HG03520 (cell line): ENCODE data around the gene MRPS26.
"Not testable (repeated sequence)": the region's sequence is repeated elsewhere in the genome, so short reads cannot be mapped to it uniquely, and the experiment has no call there.

ENCODE experiments used
- ATAC-seq: cut with Tn5 transposase; IDR thresholded peaks from one replicate; pipeline ENCODE4 v1.9.1; 2021; ENCODE audit warnings: mild to moderate bottlenecking, moderate library complexity; ENCODE audit not compliant: unreplicated experiment

The MRPS26 gene

DNA sequence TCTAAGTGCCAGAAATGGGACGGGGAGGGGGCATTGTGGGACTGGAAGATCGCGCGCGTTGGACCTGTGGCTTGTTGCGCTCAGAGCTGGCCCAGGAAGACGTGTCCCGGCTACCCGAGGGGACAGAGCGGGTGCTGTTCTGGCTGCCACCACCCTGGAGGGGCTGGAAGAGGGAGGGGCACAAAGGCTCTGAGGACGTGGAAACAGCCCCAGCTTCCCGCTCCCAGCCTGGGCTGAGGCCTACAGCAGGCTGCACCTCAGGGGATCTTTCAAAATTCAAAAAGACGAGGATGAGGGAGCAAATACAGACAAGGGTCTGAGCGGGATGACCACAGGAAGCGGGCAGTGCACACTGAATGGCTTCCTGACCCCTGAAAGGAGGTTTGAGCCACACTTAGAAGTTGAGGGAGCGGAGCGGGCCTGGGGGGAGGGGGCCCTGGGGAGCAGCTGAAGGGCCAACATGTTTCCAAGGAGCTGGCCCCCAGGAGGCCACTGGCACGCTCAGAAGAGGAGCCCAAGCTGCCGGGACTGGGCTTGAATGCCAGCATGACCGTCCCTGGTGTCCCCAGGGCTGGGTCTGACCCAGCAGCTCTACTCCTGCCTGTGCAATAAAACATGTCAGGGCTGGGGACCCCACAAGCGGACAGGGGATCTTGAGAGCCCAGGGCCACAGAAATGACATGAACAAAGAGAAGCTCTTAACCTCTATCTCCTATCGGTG is 26.8 kb downstream of the MRPS26 start:
- ATAC-seq, result no peak

DNA sequence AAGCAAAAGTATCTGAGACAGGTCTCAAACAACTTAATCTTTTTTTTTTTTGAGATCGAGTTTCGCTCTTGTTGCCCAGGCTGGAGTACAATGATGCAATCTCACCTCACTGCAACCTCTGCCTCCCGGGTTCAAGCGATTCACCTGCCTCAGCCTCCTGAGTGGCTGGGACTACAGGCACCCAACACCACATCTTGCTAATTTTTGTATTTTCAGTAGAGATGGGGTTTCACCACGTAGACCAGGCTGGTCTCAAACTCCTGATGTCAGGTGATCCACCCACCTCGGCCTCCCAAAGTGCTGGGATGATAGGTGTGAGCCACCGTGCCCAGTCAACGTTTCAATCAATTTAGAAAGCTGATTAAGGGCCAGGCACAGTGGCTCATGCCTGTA is 27.4 kb downstream of the MRPS26 start:
- not testable (repeated sequence) for ATAC-seq

DNA sequence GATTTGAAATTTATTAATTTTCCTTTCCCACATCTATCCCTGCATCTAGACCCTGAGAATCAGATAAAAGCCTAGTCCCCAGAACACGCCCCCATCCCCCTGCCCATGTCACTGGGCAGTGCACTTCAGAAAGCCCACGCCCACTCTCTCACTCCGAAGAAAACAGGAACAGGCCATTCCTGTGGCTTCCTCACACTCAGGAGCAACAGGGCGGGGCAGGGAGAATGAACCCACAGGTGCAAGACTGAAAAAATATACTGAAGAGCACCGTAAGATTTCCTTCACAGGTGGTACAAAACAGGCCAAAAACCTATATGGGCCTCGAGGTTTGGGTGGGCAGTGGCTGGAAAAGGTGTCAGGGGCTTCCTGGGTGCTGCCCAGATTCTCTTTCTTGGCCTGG is 29.0 kb downstream of the MRPS26 start:
- ATAC-seq, result no peak

DNA sequence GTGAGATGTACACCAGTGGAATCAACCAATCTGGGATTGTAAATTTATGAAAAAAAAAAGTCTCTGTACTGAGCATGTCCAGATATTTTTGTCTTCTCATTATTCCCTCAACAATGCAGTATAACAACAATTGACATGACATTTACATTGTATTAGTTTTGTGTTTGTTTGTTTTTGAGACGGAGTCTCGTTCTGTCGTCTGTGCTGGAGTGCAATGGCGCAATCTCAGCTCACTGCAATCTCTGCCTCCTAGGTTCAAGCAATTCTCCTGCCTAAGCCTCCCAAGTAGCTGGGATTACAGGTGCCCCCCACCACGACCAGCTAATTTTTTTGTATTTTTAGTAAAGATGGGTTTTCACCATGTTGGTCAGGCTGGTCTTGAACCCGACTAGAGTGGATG is 29.5 kb downstream of the MRPS26 start:
- not testable (repeated sequence) for ATAC-seq

DNA sequence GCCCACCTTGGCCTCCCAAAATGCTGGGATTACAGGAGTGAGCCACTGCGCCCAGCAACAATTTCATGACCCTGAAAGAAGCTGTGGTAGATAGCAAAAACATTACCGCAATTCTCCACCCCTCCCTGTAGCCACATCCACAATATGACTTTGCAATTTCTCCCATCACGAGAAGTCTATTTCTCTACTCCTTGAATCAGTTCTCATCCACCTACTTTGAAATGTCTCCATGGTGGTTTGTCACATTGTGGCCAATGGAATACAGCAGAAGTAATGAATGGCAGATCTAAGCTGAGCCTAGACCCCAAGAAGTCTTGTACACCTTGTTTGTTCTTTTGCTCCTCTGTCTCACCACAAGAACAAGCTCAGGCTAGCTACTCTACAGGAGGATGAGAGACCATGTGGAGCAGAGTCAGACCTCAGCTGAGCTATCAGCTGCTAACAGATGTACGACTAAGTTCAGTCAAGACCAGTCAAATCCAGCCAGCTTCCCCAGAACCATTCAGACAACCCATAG is 31.8 kb downstream of the MRPS26 start:
- ATAC-seq, result no peak

DNA sequence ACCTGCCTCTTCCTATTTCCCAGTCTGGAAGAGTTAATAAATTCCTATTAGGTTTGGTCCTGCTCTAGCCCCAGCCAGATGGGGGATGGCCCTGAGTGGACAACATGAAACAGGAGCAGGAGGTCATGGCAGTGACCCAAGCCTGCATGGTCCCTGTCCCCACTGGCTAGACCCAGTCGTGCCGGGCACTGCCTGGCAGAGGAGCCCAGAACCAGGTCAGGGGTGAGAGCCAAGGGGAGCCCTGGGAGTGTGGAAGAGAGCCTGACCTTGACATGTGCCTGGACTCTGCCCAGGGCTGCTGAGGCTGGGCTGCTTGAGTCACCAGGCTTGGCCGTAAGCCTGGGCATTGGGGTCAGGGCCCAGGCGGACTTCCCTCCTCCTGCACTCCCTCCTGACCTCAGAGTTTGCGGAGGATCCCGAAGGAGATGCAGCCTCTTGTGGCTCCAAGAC is 35.1 kb downstream of the MRPS26 start:
- no peak for ATAC-seq

DNA sequence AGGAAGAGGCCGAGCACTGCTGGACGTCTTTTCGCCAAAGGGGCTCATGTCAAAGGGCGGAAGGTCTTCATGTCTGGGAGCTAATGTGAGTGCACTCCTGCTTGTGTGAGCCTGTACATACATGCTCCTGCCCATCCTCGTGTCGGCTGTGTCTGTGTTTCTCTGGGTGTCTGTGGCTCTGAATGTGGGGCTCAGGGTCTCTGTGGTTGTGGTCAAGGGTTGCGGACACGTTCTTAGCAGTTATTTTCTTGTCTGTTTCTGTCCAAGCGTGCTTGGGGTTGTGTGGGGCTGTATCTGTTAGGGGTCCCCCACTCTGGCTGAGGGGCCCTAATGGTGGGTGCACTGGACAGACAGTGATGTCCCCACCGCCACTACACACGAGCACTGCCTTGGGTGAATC is 35.8 kb downstream of the MRPS26 start:
- ATAC-seq, result no peak

DNA sequence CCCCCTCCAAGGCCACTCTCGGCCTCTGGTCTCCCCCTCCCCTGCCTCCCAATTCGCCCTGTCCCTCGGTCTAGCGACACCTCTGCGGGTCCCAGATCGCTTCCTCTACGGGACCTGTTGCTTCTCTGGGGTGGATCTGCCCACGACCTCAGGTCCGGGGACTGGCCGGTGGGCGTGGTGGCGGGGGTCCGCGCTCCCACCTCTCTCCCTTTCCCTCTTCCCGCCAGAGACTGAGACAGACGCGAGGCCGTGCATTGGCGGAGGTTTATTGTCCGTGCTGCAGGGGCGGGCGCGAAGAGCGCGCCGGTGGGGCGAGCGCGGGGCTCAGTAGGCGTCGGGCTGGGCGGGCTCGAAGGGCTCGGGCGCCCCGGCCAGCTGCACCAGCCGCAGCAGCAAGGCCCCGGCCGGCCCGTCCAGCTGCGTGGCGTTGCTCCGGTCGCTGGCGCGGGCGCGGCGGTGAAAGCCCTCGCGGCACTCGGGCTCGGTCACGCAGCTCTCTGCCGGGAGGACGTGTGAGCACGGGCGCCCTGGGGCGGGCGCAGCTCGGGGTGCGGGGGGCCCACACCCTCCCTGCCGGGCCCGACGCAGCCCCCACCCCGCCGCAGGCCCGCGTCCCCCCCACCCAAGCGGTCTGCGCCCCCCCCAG is 36.6 kb downstream of the MRPS26 start:
- no peak for ATAC-seq

DNA sequence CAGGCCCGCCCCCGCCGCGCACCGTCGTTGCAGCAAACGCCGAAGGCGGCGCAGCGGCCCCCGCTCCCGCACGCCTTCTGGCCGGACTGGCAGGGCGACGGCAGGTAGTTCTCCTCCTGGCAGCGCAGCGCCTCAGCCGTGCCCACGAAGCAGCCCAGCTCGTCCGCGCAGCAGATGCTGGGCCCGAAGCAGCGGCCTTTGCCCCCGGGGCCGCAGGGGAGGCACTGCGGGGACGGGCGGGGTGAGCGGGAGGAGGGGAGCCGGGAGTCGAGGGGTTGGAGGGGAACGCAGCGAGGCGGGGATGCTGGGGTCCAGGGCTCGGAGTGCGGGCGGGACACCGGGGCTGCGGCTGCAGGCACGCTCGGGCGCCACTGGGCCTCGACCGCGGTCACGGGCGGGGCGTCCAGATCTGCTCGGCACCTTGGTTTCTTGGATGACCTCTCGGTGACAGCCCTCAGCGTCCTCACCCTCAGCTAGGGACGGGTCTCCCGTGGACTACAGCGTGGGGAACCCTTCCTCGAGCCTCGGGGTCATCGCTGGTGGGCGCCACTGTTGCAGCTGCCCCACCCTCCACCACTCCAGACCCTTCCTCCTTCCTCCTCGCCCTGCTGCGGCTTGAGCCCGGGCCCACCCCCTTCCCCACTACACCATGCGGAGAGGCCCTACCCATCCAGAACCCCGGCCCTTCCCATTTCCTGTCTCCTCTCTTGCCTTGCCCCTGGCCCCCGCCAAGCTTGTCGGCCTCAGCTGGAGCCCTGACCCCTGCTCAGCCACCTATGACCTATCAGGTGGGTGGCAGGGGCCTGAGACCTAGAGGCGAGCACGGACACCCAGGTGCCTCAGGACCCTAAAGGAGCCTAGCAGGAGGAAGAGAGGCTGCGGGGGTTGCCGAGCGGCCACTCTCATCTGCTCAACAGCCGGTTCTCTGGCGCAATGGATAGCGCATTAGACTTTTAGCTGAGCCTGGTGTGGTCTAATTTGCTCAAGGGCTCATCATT is 37.4 kb downstream of the MRPS26 start:
- no peak for ATAC-seq

DNA sequence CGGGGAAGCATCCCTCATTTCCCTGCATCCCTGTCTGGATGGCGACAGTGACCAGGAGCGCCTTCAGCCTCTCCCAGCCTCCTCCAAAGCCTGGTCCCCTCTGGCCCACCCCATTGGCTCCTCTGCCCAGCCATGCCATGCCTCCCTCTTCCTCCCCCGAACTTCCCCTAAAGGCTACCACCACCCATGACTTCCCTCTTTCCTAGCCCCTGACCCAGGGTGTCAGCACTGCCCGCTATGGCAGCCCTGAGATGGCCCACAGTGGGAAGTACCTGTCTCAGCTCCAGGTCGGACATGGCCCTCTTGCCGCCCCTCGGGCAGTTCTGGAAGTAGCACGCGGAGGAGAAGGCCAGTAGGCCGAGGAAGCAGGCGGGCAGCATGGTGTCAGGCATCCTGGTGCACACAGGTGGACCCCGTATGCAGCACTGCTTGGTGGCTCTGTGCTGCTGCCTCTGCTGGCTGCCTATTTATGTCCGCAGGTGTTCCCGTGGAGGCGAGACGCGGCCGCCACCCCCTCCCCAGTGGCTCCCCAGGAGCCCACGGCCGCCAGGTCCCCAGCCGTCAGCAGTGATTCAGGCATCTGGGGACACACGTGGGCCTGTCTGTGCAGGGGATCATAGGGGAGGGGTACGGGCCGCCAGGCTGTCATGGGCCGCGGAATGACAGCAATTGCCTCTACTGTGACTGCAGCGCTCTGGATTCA is 38.6 kb downstream of the MRPS26 start, which contains the start of gene AVP:
Gene AVP (minus strand): TSS at position 442 of the 703 bp plus-strand sequence. CDS start 50 bp downstream, at position 392.
- no peak for ATAC-seq

DNA sequence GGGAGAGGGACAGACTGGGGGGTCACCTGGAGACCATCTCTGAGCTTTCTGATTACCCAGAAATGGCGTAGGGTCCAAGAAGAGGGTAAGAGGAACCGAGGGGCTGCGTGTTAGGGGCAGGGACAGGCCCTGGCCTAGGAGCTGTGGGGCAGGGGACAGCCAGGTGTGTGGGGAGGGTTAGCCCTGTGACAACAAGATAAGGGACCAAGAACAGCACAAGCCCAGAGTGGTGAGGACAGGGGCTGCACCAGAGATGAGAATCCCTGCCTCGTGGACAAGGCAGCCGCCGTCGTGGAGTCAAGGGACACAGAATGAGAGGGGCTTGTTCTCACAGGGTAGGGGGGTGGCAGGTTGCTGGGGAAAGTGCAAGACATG is 39.1 kb downstream of the MRPS26 start:
- ATAC-seq, result no peak

DNA sequence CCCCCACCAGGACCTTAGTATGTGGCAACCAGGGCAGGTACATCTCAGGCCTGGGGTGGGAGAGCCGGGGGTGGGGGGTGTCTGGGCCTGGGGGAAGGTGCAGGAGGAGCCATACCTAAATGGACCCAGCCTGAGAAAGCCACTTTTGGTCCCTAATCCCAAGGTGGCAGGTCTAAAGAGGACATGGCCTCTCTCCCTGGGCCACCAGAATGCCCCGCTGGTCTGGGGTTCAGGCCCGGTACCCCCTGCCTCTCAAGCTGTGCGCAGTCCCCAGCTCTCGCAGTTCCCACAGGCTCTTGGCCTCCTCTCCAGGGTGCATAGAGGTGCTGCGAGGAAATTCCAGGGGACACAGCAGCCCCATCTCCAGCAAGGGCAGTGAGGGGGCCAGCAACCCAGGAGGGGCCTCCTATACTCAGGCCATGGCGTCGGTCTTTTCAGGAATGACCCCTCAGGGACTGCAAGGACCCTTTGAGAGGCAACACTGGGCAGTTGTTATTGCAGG is 39.8 kb downstream of the MRPS26 start:
- ATAC-seq, result no peak

DNA sequence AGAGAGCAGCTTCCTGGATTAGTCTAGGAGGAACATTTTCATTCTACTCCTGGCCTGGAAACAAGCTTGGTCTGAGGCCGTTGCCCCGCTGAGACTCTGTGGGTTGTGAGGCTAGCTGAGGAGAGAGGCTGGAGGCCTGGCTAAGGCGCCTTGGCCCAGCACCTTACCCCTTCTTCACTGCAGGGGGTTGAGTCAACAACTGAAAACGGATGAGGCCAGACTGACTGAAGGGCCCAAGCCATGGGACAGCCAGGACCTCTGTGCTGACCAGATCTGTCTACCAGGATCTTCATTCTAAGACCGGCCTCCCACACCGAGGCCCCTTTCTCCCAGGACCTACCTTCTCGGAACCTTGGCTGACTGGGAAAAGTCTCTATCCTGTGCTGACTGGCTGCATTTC is 42.2 kb downstream of the MRPS26 start:
- ATAC-seq, result no peak

DNA sequence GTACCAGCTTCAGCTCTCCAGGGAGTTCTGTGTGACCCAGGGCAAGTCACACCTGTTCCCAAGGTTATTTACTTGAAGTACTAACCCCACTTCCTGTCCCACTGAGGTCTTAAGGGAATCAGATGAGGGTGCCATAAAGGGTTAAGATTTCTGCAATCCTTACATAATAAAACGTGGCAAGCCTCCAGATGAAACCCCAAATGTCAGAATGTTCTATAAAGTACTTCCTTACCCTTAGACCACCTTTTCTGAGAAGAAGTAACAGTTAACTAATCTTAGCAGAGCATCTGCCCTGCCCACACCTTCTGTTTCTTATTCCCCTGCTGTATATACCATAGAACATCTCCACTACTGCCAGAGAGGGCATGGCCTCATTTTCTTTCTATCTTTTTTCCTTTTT is 44.7 kb downstream of the MRPS26 start:
- no peak for ATAC-seq

DNA sequence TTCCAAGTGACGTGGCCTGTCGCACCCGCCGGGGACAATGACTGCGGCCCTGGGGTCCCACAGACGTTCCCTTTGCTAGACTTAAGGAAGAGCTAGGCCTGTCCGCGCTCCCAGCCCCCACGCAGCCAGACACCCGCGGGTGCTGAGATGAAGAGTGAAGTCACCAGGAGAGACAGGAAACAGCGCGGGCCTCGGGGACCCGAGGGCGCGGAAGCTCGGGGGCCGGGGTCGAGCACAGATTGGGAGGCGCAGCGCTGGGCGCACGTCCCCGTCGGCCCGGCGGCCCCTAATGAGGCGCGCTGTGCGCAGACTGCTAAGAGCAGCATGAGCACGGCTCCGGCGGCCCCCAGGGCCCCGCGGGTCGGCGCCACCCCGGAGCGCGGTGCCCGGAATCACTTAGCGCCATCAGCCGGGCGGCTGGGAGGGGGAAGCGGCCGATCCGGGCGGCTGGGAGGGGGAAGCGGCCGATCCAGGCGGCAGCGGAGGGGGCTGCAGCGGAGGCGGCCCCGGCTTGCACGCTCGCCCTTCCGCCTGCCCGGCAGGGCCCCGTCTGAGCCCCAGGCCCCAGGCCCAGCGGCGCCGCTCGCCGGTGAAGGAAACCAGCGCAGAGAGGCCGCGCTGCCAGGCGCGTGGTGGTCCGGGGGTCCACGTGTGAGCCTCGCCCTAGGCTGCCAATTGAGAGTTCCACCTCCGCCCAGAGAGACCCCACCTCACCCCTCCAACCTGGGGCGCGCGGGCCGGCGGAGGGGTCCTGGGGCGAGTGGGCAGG is 46.9 kb downstream of the MRPS26 start:
- ATAC-seq, result no peak

DNA sequence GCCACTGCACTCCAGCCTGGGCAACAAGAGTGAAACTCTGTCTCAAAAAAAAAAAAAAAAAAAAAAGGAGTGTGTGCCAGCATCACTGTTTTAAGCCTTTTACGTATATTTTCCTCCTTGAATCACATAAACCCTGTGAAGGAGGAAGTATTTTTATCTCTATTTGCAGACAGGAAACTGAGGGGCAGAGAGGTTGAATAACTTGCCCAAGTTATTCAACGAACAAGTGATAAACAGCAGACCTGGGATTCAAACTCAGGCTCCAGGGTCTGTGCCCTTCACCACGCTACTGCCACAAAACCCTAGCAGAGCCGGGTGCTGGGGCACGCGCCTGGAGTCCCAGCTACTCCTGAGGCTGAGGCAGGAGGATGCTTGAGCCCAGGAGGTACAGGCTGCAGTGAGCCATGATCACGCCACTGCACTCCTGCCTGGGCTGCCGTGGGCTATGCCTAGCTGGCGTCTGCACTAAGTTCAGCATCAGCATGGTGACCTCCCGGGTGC is 48.1 kb downstream of the MRPS26 start:
- no peak for ATAC-seq

DNA sequence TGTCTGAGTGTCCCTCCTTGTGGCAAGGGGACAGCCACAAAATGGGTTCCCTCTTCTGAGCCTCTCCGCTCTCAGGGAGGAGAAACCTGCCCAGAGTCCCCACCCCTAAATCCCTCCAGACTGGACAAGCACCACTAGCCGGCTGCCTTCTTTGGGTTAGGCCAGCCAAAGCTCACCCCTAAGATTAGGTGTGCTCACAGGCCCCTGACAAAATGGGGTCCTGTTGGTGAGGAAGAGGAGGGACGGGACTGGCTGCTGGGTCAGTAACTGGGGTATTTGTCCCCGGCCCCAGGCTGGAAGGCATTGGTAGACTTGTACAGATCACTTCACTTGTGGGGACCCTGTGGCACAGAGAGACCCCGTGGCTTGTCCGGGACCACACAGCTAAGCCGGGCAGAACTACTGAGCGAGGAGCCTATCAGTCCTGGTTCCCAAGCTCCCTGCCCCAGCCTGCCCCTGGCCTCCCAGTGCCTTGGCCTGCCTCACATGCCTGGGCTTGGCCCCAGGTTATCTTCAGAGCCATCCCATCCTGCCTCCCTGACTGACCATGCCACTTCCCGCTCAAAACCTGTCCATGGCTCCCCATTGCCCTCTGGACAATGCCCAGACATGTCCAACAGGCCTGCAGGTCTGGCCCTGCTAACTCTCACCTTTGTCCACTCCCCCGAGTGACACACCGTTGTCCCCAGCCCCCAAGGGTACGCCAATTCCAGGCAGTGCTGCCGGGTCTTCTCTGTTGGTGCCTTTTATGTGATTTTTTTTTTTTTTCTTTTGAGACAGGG is 49.2 kb downstream of the MRPS26 start:
- ATAC-seq, result no peak
